Fibroblast of gingiva (primary cell): ENCODE data around the gene PASD1.
"Not testable (repeated sequence)": the region's sequence is repeated elsewhere in the genome, so short reads cannot be mapped to it uniquely, and the experiment has no call there.

Experiments used
- DNase-seq: peaks from one replicate; pipeline ENCODE4 v3.0.0-alpha.2; 2011; ENCODE audit warnings: low read depth

PASD1 gene

GRCh38 chrX:151563449-151563848, at the start of gene PASD1:
PASD1 (plus strand) TSS chrX:151563675; CDS start chrX:151601554, 37,879 bp downstream.
- no peak for DNase-seq

GRCh38 chrX:151515237-151515636, 48.2 kb upstream of the PASD1 start:
- no peak for DNase-seq

- no peak for DNase-seq
Measured at GRCh38 chrX:151516538-151517187, 46.8 kb upstream of the PASD1 start.

- DNase-seq: no peak
Measured at GRCh38 chrX:151517421-151517820, 46.1 kb upstream of the PASD1 start.

GRCh38 chrX:151523351-151523750, 40.1 kb upstream of the PASD1 start:
- no peak for DNase-seq

- DNase-seq: no peak
Measured at GRCh38 chrX:151536571-151536970, 26.9 kb upstream of the PASD1 start.

- no peak for DNase-seq
Measured at GRCh38 chrX:151537572-151537971, 25.9 kb upstream of the PASD1 start.

GRCh38 chrX:151538190-151539122, 25.0 kb upstream of the PASD1 start:
- no peak for DNase-seq

GRCh38 chrX:151543706-151544105, 19.8 kb upstream of the PASD1 start:
- no peak for DNase-seq

GRCh38 chrX:151546226-151546625, 17.2 kb upstream of the PASD1 start:
- DNase-seq: not testable (repeated sequence)

GRCh38 chrX:151551176-151551575, 12.3 kb upstream of the PASD1 start:
- DNase-seq: not testable (repeated sequence)

- DNase-seq: no peak
Measured at GRCh38 chrX:151552743-151553142, 10.7 kb upstream of the PASD1 start.

GRCh38 chrX:151555301-151555700, 8.2 kb upstream of the PASD1 start:
- not testable (repeated sequence) for DNase-seq

GRCh38 chrX:151562485-151562884, 990 bp upstream of the PASD1 start:
- not testable (repeated sequence) for DNase-seq

- not testable (repeated sequence) for DNase-seq
Measured at GRCh38 chrX:151563003-151563402, 472 bp upstream of the PASD1 start.

GRCh38 chrX:151564035-151564434, 560 bp downstream of the PASD1 start:
- DNase-seq: no peak

GRCh38 chrX:151566872-151567271, 3.4 kb downstream of the PASD1 start:
- DNase-seq: not testable (repeated sequence)

GRCh38 chrX:151570561-151570960, 7.1 kb downstream of the PASD1 start:
- no peak for DNase-seq

GRCh38 chrX:151593384-151593783, 29.9 kb downstream of the PASD1 start:
- DNase-seq: not testable (repeated sequence)

GRCh38 chrX:151596282-151596681, 32.8 kb downstream of the PASD1 start:
- DNase-seq: no peak

- DNase-seq: no peak
Measured at GRCh38 chrX:151604931-151605330, 41.5 kb downstream of the PASD1 start.

- DNase-seq: no peak
Measured at GRCh38 chrX:151609222-151609621, 45.7 kb downstream of the PASD1 start.

GRCh38 chrX:151621422-151621821, 57.9 kb downstream of the PASD1 start:
- no peak for DNase-seq
